ENCODE measurements around the gene PACSIN1. TPM values are rescaled to one million over a fixed set of nuclear protein-coding genes. Genes with fewer than 3 reads are reported as not detected.
A peak's percentile ranks its signal among the peaks of the same experiment; 100 is the strongest.

Gene PACSIN1
- total and polyA plus RNA-seq, 2 donors (not counting 3 experiments of a cell fraction or from before 2014, with no cell fraction given): 0.03 TPM; not detected in 1

DNA sequence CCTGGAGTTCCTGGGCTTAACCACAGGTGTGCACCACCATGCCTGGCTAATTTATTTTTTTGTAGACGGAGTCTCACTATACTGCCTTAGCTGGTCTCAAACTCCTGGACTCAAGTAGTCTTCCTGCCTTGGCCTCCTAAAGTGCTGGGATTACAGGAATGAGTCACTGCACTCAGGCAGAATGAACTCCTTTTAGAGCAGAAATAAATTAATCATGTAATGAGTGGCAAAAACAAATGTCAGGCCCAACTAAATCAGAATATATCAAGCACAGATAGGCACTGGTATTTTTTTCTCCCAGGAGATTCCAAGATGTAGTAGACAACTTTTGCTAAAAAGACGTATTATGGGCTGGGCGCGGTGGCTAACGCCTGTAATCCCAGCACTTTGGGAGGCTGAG is 42.6 kb upstream of the PACSIN1 start:
- no peaks in the 10 kb centered on the region for H3K9me3 ChIP-seq (replicated peaks; ENCODE audit: control insufficient read depth, insufficient read depth, low read length)
- no peak for DNase-seq (ENCODE audit: low read depth, low spot score)
- ChIA-PET POLR2A (no interaction called here), CTCF (interaction anchor here (1.1 to 3.3 kb wide), 3 partner anchors 8 to 227 kb away, joined by 3 to 17 read pairs (median 15); partner anchors contain the start of gene HMGA1)
- H3K27ac ChIP-seq (ENCODE audit: insufficient read depth, low read depth, low read length): no peak overlapping the region
- H3K4me1 ChIP-seq (ENCODE audit: control insufficient read depth, extremely low read depth, insufficient read depth, low read length): peaks cover 15% of the 10 kb centered on the region
- peaks cover 59% of the 10 kb centered on the region for H3K79me2 ChIP-seq (ENCODE audit: control insufficient read depth, insufficient read depth, low read length)
- TF ChIP-seq MYC (IDR thresholded peaks at IDR 0.05; ENCODE audit: low read depth, low read length) (no peak), FOS (IDR thresholded peaks at IDR 0.05; ENCODE audit: borderline replicate concordance, insufficient read depth, low read length) (peak; percentile 16), CTCF (IDR thresholded peaks at IDR 0.05; ENCODE audit: extremely low read depth in 1 of 2, insufficient read depth in 1 of 2, low read depth in 1 of 2, low read length in 2 of 2) (no peak), EZH2 (IDR thresholded peaks at IDR 0.05; ENCODE audit: borderline replicate concordance, low read depth, low read length, severe bottlenecking) (no peak), GATA2 (IDR thresholded peaks at IDR 0.05; ENCODE audit: insufficient read depth, insufficient read length, low read depth, low read length) (no peak), JUN (IDR thresholded peaks at IDR 0.05; ENCODE audit: borderline replicate concordance, insufficient read depth, insufficient read length, low read depth) (no peak), POLR2A (IDR thresholded peaks at IDR 0.05; ENCODE audit: low read depth, low read length) (no peak), MAX (IDR thresholded peaks at IDR 0.05; ENCODE audit: insufficient read depth, insufficient read length) (no peak)
- FAIRE-seq: no peak
- dilution Hi-C loops (cut with MboI; ENCODE audit: extremely low pct_ligation_motif_present, low sequenced_read_pairs) (no loop called here), intact Hi-C loops (cut with micrococcal nuclease) (no loop called here)
- no peak overlapping the region for H3K9ac ChIP-seq (replicated peaks; ENCODE audit: extremely low read depth, insufficient read depth, low read length)
- no peaks in the 10 kb centered on the region for H3K9me1 ChIP-seq (replicated peaks; ENCODE audit: control insufficient read depth, extremely low read depth, insufficient read depth, low read length)
- H3K4me3 ChIP-seq (replicated peaks in 1 of 3; ENCODE audit: insufficient read depth in 1 of 3, low read depth in 1 of 3, low read length in 3 of 3): no peak overlapping the region
- H3K4me2 ChIP-seq (ENCODE audit: insufficient read depth, low read length): no peak overlapping the region
- peaks cover 29 to 33% of the 10 kb centered on the region in 2 experiments for H3K36me3 ChIP-seq (ENCODE audit: control insufficient read depth in 2 of 2, extremely low read depth in 1 of 2, insufficient read depth in 2 of 2, low read length in 2 of 2)
- H3K27me3 ChIP-seq (ENCODE audit: control insufficient read depth in 2 of 2, insufficient read depth in 2 of 2, low read length in 2 of 2): no peaks in the 10 kb centered on the region
- H4K20me1 ChIP-seq (replicated peaks; ENCODE audit: control insufficient read depth, extremely low read depth, insufficient read depth, low read length): no peaks in the 10 kb centered on the region
- BruUV-seq (replicated peaks): no TSS peak
- no peak overlapping the region for H2AFZ ChIP-seq (ENCODE audit: low read depth, low read length)

Data from endothelial cell of umbilical vein (primary cell).